ENCODE measurements around the gene ANKRD10. TPM values are rescaled to one million over a fixed set of nuclear protein-coding genes. Genes with fewer than 3 reads are reported as not detected.
"Not testable (repeated sequence)": the region's sequence is repeated elsewhere in the genome, so short reads cannot be mapped to it uniquely, and the experiment has no call there.

Gene ANKRD10
- total and polyA plus RNA-seq, 2 donors from 2014 or later: 64.9 to 159 TPM

DNA sequence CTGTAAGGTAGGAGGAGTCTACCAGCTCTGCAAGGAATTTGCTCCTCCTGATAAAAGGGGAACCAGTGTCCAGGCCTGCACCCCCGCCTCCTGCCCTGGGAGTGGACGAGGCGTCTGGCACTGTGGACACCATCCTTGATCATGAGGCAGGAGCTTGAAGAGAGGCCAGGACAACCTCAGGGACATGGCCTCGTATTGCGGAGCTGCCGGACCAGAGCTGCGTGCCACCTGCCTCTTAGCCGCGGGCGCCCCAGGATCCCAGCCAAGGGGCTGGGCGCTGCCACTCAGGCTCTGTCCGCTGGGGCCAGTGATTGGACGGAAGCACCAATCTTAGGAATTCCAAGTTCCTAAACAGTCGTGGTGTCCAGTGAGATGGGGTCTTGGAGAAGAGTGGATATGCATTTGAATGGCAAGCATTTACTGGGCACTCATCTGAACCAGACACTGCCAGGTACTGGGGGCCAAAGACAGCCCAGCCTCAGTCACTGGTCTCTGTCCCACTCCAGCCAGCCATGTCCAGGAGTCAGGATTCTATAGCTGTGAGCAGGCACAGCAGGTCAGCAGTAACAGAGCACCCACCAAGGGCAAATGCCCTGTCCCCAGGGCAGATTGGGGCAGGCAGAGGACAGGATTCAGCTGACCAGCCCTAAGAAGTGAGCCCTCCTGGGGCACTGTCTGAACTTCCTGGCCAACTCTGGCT is 39.1 kb upstream of the ANKRD10 start:
- Histone ChIP-seq H3K9me3 (ENCODE audit: control insufficient read depth in 2 of 3, insufficient read depth in 1 of 3, low read length in 3 of 3) (no peaks in the 10 kb centered on the region), H3K36me3 (ENCODE audit: control insufficient read depth in 2 of 3, insufficient read depth in 3 of 3, low read length in 3 of 3) (no peaks in the 10 kb centered on the region), H3K27ac (ENCODE audit: low read depth in 2 of 2, low read length in 2 of 2) (no peak overlapping the region), H3K9ac (ENCODE audit: low read length in 3 of 3) (no peak overlapping the region), H3K4me3 (ENCODE audit: low read length in 3 of 3) (no peak overlapping the region), H3K4me1 (ENCODE audit: control insufficient read depth in 2 of 3, insufficient read depth in 2 of 3, low read depth in 1 of 3, low read length in 3 of 3) (no peaks in the 10 kb centered on the region), H3K27me3 (ENCODE audit: control insufficient read depth, insufficient read depth, low read length) (no peaks in the 10 kb centered on the region)
- DNase-seq: no peak
- TF ChIP-seq, protein P1, sequence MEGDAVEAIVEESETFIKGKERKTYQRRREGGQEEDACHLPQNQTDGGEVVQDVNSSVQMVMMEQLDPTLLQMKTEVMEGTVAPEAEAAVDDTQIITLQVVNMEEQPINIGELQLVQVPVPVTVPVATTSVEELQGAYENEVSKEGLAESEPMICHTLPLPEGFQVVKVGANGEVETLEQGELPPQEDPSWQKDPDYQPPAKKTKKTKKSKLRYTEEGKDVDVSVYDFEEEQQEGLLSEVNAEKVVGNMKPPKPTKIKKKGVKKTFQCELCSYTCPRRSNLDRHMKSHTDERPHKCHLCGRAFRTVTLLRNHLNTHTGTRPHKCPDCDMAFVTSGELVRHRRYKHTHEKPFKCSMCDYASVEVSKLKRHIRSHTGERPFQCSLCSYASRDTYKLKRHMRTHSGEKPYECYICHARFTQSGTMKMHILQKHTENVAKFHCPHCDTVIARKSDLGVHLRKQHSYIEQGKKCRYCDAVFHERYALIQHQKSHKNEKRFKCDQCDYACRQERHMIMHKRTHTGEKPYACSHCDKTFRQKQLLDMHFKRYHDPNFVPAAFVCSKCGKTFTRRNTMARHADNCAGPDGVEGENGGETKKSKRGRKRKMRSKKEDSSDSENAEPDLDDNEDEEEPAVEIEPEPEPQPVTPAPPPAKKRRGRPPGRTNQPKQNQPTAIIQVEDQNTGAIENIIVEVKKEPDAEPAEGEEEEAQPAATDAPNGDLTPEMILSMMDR (IDR thresholded peaks at IDR 0.05; ENCODE audit: borderline replicate concordance, extremely low read depth, insufficient read depth): no peak
- intact Hi-C loops (cut with DNase I): loop anchor here (5.0 kb wide), 1 partner anchor 1443 kb away; no protein-coding TSS in a partner anchor
- FAIRE-seq: no peak

DNA sequence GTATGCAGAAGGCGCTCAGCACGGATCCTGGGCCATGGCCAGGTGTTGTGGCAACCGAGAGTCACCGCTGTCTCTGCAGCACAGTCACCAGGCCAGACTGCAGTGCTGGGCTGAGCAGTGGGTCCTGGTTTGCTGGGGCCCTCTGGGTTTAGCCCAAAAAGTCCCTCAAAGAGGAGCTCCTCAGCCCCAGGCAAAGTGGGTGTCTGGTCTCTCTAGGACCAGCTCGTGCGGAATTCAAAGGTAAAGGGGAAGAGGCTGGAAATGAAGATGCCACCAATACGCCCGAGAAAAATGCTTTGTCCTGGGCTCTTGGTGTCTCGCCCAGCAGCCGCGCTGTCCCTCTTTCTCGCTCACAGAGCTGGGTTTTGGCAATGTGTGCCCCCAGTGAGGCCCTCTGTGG is 38.5 kb upstream of the ANKRD10 start:
- intact Hi-C loops (cut with DNase I): loop anchor here (5.0 kb wide), 1 partner anchor 1444 kb away; no protein-coding TSS in a partner anchor
- no peak overlapping the region for H3K9ac ChIP-seq (ENCODE audit: low read length in 3 of 3)
- H3K27me3 ChIP-seq (ENCODE audit: control insufficient read depth, insufficient read depth, low read length): no peaks in the 10 kb centered on the region
- H3K4me1 ChIP-seq (ENCODE audit: control insufficient read depth in 2 of 3, insufficient read depth in 2 of 3, low read depth in 1 of 3, low read length in 3 of 3): no peaks in the 10 kb centered on the region
- no peak overlapping the region for H3K4me3 ChIP-seq (ENCODE audit: low read length in 3 of 3)
- no peaks in the 10 kb centered on the region for H3K36me3 ChIP-seq (ENCODE audit: control insufficient read depth in 2 of 3, insufficient read depth in 3 of 3, low read length in 3 of 3)
- TF ChIP-seq, protein P1 (IDR thresholded peaks at IDR 0.05; ENCODE audit: borderline replicate concordance, extremely low read depth, insufficient read depth): no peak
- no peak for FAIRE-seq
- no peaks in the 10 kb centered on the region for H3K9me3 ChIP-seq (ENCODE audit: control insufficient read depth in 2 of 3, insufficient read depth in 1 of 3, low read length in 3 of 3)
- no peak for DNase-seq
- no peak overlapping the region for H3K27ac ChIP-seq (ENCODE audit: low read depth in 2 of 2, low read length in 2 of 2)

DNA sequence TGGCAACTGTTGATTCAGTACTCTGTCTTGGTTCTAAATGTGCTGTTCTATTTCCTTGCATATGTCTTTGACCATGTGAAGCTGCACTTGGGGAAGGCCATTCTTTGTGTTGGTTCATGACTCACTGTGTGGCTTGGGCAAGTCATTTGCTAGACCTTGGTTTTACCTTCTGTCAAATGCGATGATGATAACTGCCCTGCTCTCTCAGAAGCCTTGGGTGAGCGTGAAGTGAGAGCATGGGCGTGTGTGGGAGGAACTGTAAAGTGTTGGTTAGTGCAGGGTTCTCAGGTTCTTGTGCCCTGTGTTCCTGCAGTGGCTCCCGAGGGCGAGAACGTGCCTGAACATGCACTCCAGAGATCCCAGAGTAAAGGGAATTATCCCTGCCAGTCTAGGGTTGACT is 37.3 kb upstream of the ANKRD10 start:
- intact Hi-C loops (cut with DNase I): loop anchor here (5.0 kb wide), 1 partner anchor 1445 kb away; no protein-coding TSS in a partner anchor
- not testable (repeated sequence) for H3K9ac ChIP-seq (ENCODE audit: low read length in 3 of 3); FAIRE-seq

DNA sequence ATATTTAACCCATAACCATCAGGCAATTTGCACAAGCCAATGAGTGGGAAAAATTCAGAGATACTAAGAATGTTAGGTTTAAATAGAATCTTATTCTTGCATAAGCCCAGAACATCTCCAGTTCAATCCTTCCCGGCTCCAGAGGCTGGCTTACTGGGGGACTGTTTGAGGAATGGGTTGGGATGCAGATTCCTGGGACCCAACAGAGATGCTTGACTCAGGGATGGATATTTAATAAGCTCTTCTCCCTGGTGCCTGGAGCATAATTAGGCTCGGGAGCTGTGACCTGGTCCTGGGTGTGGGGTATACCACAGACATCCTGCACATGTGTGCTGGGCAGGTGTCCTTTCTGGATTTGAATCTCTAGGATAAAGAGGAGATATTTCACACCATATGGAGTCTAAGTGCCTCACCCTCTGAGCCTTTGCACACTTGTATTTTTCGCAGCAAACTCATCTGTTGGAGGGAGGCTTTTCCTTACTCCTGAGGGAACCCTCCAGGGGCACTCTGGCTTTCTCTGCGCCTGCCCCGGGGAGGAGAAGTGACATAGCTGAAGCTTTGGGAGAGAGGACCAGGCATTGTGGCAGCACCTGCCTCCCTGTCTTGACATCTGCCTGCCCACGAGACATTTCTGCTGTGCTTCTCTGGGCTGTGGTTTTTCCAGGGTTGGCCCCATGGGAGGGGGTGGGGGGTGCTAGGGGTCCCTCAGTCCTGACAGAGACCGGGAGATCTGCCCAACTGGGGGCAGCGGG is 36.1 kb upstream of the ANKRD10 start:
- intact Hi-C loops (cut with DNase I): loop anchor here (5.0 kb wide), 1 partner anchor 1446 kb away; no protein-coding TSS in a partner anchor
- Histone ChIP-seq H3K27ac (ENCODE audit: low read depth in 2 of 2, low read length in 2 of 2) (no peak overlapping the region), H3K27me3 (ENCODE audit: control insufficient read depth, insufficient read depth, low read length) (no peaks in the 10 kb centered on the region), H3K4me3 (ENCODE audit: low read length in 3 of 3) (no peak overlapping the region), H3K4me1 (ENCODE audit: control insufficient read depth in 2 of 3, insufficient read depth in 2 of 3, low read depth in 1 of 3, low read length in 3 of 3) (no peaks in the 10 kb centered on the region), H3K36me3 (ENCODE audit: control insufficient read depth in 2 of 3, insufficient read depth in 3 of 3, low read length in 3 of 3) (no peaks in the 10 kb centered on the region), H3K9me3 (ENCODE audit: control insufficient read depth in 2 of 3, insufficient read depth in 1 of 3, low read length in 3 of 3) (no peaks in the 10 kb centered on the region), H3K9ac (ENCODE audit: low read length in 3 of 3) (no peak overlapping the region)
- TF ChIP-seq, protein P1 (IDR thresholded peaks at IDR 0.05; ENCODE audit: borderline replicate concordance, extremely low read depth, insufficient read depth): no peak
- no peak for DNase-seq
- no peak for FAIRE-seq

More for the DNA sequence above, 37.3 kb upstream of the ANKRD10 start:
- not testable (repeated sequence) for H3K27me3 ChIP-seq (ENCODE audit: control insufficient read depth, insufficient read depth, low read length); H3K36me3 ChIP-seq (ENCODE audit: control insufficient read depth in 2 of 3, insufficient read depth in 3 of 3, low read length in 3 of 3); H3K4me3 ChIP-seq (ENCODE audit: low read length in 3 of 3); H3K9me3 ChIP-seq (ENCODE audit: control insufficient read depth in 2 of 3, insufficient read depth in 1 of 3, low read length in 3 of 3); H3K4me1 ChIP-seq (ENCODE audit: control insufficient read depth in 2 of 3, insufficient read depth in 2 of 3, low read depth in 1 of 3, low read length in 3 of 3); H3K27ac ChIP-seq (ENCODE audit: low read depth in 2 of 2, low read length in 2 of 2); DNase-seq
